Testis (tissue), 3 donors: ENCODE results near the gene CRLF2. TPM values are rescaled to one million over a fixed set of nuclear protein-coding genes. Genes with fewer than 3 reads are reported as not detected.

ENCODE experiments used
- DNase-seq: peaks from one replicate; pipeline ENCODE4 v3.0.0-alpha.2; 2019
- H3K27ac ChIP-seq, 2 donors: fragments of 200-600 bp; sonication (generic); one replicate each; pipeline ENCODE4 v1.5.1; 2019
- H3K27me3 ChIP-seq: fragments of 200-600 bp; sonication (generic); one replicate; pipeline ENCODE4 v1.5.1; 2019
- H3K36me3 ChIP-seq: fragments of 200-600 bp; sonication (generic); one replicate; pipeline ENCODE4 v1.5.1; 2017; ENCODE audit warnings: low read depth; ENCODE audit errors: missing control alignments
- H3K4me1 ChIP-seq: fragments of 200-600 bp; sonication (generic); one replicate; pipeline ENCODE4 v1.5.1; 2019
- H3K4me3 ChIP-seq, 2 donors: fragments of 200-600 bp; sonication (generic); one replicate each; pipeline ENCODE4 v1.5.1; 2017 to 2019
- H3K9me3 ChIP-seq: fragments of 200-600 bp; sonication (generic); one replicate; pipeline ENCODE4 v1.5.1; 2017
- POLR2A ChIP-seq: fragments of 450-650 bp; IDR thresholded peaks from one replicate; pipeline ENCODE4 v1.6.1; 2017; ENCODE audit warnings: antibody characterized with exemption, mild to moderate bottlenecking, moderate library complexity
- WGBS, 2 donors: methylation state at CpG; one replicate each; pipeline ENCODE4 v1.1.5; 2018; 5-methylcytosine and 5-hydroxymethylcytosine counted together
- intact Hi-C: fragments of 100-400 bp; cut with DNase I; formaldehyde crosslinking; loops from one replicate; pipeline ENCODE4 v1.15.1; 2023; ENCODE audit warnings: low total_unique reads
- polyA plus RNA-seq: library from polyadenylated mRNA; stranded (reverse); fragments of 350-450 nt; fragmentation: Illumina TruSeq; extraction: RNeasy Lipid Tissue Mini Kit (QIAGEN cat#74804); gene quantifications from one replicate; pipeline ENCODE4 v1.2.3, GENCODE V29; 2014; ENCODE audit warnings: low read depth, low replicate concordance; ENCODE audit not compliant: insufficient read depth
- total RNA-seq, 2 donors: library from RNA; depleted of rRNA; stranded (reverse); fragments of >200 nt; gene quantifications; one replicate each; pipeline ENCODE4 v1.2.3, GENCODE V29; 2016
- TF ChIP-seq, protein P1 (sequence below), 3 experiments: fragments of 450-650 bp in 2 of 3; fragments of 200-600 bp in 1 of 3; sonication (generic) in 1 of 3; IDR thresholded peaks; one replicate each; pipeline ENCODE4 v1.5.1; 2016 to 2019; ENCODE audit warnings: antibody characterized with exemption in 3 of 3, mild to moderate bottlenecking in 2 of 3, moderate library complexity in 1 of 3

Gene CRLF2
- total and polyA plus RNA-seq, 3 donors from 2014 or later, result 0.37 to 0.47 TPM; not detected in 1

DNA sequence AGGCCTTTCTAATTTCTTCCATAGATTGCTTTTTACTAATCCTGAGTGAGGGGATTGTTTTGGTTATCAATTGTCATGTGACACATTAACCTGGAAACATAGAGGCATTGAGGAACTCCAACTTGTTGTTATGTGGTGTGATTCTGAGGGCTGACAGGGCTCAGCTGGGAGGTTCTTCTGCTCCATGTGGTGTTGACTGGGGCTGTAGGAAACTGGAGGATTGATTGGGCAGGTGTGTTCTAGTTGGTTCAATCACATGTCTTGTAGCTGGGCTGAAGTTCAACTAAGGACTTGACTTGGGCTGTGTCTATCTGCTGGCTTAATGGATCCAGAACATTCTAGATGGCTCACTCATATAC is 10.8 kb upstream of the CRLF2 start:
- no peaks in the 10 kb centered on the region for H3K36me3 ChIP-seq
- no peak overlapping the region for H3K27ac ChIP-seq
- H3K4me3 ChIP-seq, result no peak overlapping the region
- H3K9me3 ChIP-seq, result no peaks in the 10 kb centered on the region
- no peaks in the 10 kb centered on the region for H3K4me1 ChIP-seq
- TF ChIP-seq, protein P1, sequence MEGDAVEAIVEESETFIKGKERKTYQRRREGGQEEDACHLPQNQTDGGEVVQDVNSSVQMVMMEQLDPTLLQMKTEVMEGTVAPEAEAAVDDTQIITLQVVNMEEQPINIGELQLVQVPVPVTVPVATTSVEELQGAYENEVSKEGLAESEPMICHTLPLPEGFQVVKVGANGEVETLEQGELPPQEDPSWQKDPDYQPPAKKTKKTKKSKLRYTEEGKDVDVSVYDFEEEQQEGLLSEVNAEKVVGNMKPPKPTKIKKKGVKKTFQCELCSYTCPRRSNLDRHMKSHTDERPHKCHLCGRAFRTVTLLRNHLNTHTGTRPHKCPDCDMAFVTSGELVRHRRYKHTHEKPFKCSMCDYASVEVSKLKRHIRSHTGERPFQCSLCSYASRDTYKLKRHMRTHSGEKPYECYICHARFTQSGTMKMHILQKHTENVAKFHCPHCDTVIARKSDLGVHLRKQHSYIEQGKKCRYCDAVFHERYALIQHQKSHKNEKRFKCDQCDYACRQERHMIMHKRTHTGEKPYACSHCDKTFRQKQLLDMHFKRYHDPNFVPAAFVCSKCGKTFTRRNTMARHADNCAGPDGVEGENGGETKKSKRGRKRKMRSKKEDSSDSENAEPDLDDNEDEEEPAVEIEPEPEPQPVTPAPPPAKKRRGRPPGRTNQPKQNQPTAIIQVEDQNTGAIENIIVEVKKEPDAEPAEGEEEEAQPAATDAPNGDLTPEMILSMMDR (IDR thresholded peaks at IDR 0.05), result no peak
- TF ChIP-seq POLR2A, result no peak
- DNase-seq, result no peak
- no peaks in the 10 kb centered on the region for H3K27me3 ChIP-seq
- intact Hi-C loops, result no loop called here

DNA sequence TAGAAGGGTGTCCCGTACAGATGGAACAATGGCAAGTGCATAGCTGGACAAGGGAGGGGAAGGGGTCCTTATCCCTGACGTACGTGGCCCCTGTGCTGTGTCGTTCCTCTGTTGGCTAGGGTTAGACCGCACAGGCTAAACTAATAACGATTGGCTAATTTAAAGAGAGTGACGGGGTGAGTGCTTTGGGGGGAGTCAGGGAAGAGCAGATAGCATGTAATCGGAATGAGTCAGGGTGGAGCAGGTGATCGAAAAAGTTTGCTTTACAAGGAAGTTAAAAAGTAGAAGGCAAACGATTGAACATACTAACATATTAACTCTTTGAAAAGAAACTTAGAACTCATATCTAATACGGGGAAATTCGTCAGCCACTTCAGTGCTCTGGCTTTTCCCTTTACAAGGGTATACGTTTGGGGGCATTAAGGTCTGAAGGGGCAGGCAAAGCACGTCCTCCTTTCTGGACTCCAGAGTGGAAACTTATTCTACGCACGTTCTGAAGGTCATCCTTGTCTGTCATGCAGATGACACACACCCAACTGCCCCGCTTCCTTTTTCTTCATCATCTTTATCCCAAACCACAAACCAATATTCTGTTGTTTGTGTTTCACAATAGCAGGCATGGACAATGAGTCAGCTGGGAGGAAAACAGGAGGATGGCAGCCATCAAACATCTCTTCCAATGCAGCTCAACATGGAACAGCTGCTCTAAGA is 10.2 kb upstream of the CRLF2 start:
- WGBS, 2 donors, result 83 to 85% methylated on average over 17 of the region's 17 CpGs
- TF ChIP-seq, protein P1 (IDR thresholded peaks at IDR 0.05), result no peak
- no peak for TF ChIP-seq POLR2A

DNA sequence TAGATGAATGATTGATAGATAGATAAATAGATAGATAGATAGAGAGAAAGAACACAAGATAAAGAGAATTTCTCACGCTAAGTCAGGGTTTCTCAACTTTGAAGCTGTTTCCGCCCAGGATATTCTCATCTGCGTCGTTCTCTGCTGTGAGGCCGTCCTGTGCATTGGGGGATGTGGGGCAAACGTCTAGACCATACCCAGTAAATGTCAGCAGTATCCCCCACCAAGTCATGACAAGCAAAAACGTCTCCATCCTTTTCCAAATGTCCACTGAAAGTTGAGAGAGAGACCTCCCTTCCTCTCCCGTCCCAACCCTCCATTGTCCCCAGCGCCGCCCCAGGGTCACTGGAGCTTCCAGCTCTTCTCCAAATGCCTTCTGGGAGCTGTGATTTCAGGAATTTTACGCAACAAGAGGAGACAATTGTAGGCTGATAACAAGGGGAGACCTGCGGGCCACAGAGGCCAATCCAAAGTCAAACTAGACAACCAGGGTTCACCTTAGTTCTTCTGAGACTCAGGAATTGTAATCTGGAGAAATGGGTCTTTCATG is 8.9 kb upstream of the CRLF2 start:
- Histone ChIP-seq H3K9me3 (no peaks in the 10 kb centered on the region), H3K27me3 (no peaks in the 10 kb centered on the region), H3K4me1 (no peaks in the 10 kb centered on the region), H3K27ac (no peak overlapping the region), H3K4me3 (no peak overlapping the region), H3K36me3 (no peaks in the 10 kb centered on the region)
- DNase-seq, result no peak
- WGBS, 2 donors, result 77 to 81% methylated on average over 12 of the region's 12 CpGs
- TF ChIP-seq, protein P1 (IDR thresholded peaks at IDR 0.05), result no peak
- TF ChIP-seq POLR2A, result no peak
- intact Hi-C loops, result no loop called here

More for the DNA sequence above, 10.2 kb upstream of the CRLF2 start:
- H3K4me3 ChIP-seq, result no peak overlapping the region
- DNase-seq, result no peak
- H3K36me3 ChIP-seq, result no peaks in the 10 kb centered on the region
- no peaks in the 10 kb centered on the region for H3K27me3 ChIP-seq
- intact Hi-C loops, result no loop called here
- no peak overlapping the region for H3K27ac ChIP-seq
- H3K4me1 ChIP-seq, result no peaks in the 10 kb centered on the region
- H3K9me3 ChIP-seq, result no peaks in the 10 kb centered on the region

DNA sequence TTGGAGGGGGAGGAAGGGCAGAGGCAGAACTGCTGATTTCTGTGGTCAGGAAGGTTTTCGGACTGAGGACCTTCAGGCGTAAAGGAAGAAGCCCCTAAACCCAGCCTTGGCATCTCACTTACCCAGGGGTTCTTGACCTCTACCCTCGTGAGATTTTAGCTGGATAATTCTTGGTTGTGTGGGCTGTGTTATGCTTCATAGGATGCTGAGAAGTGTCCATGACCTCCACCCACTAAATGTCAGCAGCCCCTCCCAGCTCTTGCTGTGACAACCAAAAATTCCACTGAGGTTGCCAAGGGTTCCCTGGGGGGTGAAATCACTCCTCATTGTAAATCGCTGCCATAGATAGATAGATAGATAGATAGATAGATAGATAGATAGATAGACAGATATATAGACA is 5.8 kb upstream of the CRLF2 start:
- intact Hi-C loops, result no loop called here
- 67 to 73% methylated on average over 4 of the region's 4 CpGs for WGBS, 2 donors
- Histone ChIP-seq H3K27ac (no peak overlapping the region), H3K9me3 (no peaks in the 10 kb centered on the region), H3K27me3 (no peaks in the 10 kb centered on the region), H3K4me3 (no peak overlapping the region), H3K4me1 (no peaks in the 10 kb centered on the region), H3K36me3 (no peaks in the 10 kb centered on the region)
- TF ChIP-seq, protein P1 (IDR thresholded peaks at IDR 0.05), result no peak
- TF ChIP-seq POLR2A, result no peak
- no peak for DNase-seq
